HUES48 (cell line): ENCODE measurements around the gene DIDO1.

Experiments
- H3K27ac ChIP-seq: one replicate; pipeline ENCODE4 v1.7.0; 2013; ENCODE audit warnings: low read depth, low read length, inconsistent platforms
- H3K27me3 ChIP-seq: 2 replicates; pipeline ENCODE4 v1.6.1; 2013; ENCODE audit warnings: mild to moderate bottlenecking, low read length; ENCODE audit not compliant: control insufficient read depth, insufficient read depth
- H3K36me3 ChIP-seq: 2 replicates; pipeline ENCODE4 v1.6.1; 2013; ENCODE audit warnings: low read length; ENCODE audit not compliant: control insufficient read depth, insufficient read depth
- H3K4me1 ChIP-seq: 2 replicates; pipeline ENCODE4 v1.6.1; 2013; ENCODE audit warnings: mild to moderate bottlenecking, low read length; ENCODE audit not compliant: control insufficient read depth, insufficient read depth
- H3K4me3 ChIP-seq: 2 replicates; pipeline ENCODE4 v1.5.1; 2013; ENCODE audit warnings: mild to moderate bottlenecking, low read depth, low read length
- H3K9ac ChIP-seq: 2 replicates; pipeline ENCODE4 v1.6.1; 2013; ENCODE audit warnings: mild to moderate bottlenecking, low read depth, low read length, moderate library complexity
- H3K9me3 ChIP-seq: 2 replicates; pipeline ENCODE4 v1.6.1; 2013; ENCODE audit warnings: low read length; ENCODE audit not compliant: control insufficient read depth, insufficient read depth

Gene DIDO1

DNA sequence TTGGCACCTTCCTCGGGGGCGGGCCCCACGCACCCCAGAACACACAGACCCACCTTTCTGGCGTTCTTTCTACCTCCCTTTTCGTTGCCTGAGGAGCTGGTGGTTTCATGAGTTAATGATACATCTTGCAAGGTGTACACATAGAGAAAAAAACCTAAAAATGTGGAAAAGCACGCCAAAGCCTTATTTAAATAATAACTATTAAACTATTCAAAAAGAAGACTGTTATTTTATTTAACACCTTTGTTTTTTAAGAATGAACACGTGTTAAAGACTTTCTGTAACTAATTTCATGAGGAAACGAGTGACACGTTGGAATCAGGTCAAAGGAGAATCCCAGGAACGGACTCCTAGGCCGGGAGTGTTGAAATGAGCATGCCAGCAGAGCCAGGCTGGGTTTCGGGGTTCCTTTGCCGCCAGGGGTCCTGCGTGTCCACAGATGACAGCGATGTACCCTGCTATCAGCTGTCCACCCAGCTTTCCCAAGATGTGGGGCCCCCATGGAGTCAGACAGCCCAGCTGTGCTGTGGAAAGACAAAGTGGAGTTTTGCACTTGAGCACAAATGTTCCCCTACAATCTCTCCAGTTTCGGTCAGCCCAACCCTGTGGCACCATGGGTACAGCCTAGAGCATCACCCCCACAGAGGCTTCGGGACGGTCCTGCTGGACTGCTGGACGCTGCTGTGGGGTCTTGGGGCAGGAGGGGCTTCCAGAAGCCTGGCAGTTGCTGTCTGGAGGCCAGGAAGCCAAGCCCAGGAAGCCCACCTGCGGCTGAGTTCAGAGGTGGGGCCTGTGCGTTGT lies 42.3 kb upstream of the DIDO1 start:
- H3K9ac ChIP-seq, result no peak overlapping the region
- peaks cover 14% of the 10 kb centered on the region for H3K27me3 ChIP-seq

GRCh38 chr20:62967628-62968351 lies 41.5 kb upstream of the DIDO1 start:
- 0 out of 2 replicates have a peak, but pooled peaks cover 9% of the 10 kb centered on the region for H3K36me3 ChIP-seq
- no peak overlapping the region for H3K4me3 ChIP-seq
- no peak overlapping the region for H3K27ac ChIP-seq
- no peaks in the 10 kb centered on the region for H3K4me1 ChIP-seq
- H3K27me3 ChIP-seq, result peaks cover 6% of the 10 kb centered on the region
- H3K9me3 ChIP-seq, result no peaks in the 10 kb centered on the region
- no peak overlapping the region for H3K9ac ChIP-seq

More for the DNA sequence above, 42.3 kb upstream of the DIDO1 start:
- 0 out of 2 replicates have a peak, but pooled peaks cover 8% of the 10 kb centered on the region for H3K4me1 ChIP-seq
- H3K4me3 ChIP-seq, result no peak overlapping the region
- H3K36me3 ChIP-seq, result 0 out of 2 replicates have a peak, but pooled peaks cover under 1% of the 10 kb centered on the region
- no peak overlapping the region for H3K27ac ChIP-seq
- H3K9me3 ChIP-seq, result no peaks in the 10 kb centered on the region

- H3K36me3 ChIP-seq, result peaks cover 15% of the 10 kb centered on the region; the same call in 1 of the 2 replicates
- H3K27me3 ChIP-seq, result peaks cover 1% of the 10 kb centered on the region; the same call in 1 of the 2 replicates
- H3K27ac ChIP-seq, result no peak overlapping the region
- no peak overlapping the region for H3K9ac ChIP-seq
- H3K4me3 ChIP-seq, result no peak overlapping the region
- no peaks in the 10 kb centered on the region for H3K4me1 ChIP-seq
- H3K9me3 ChIP-seq, result no peaks in the 10 kb centered on the region
Measured at GRCh38 chr20:62967149-62967501, 40.8 kb upstream of the DIDO1 start.

- Histone ChIP-seq H3K9ac (no peak overlapping the region), H3K36me3 (peaks cover 18% of the 10 kb centered on the region; the same call in 1 of the 2 replicates), H3K4me1 (no peaks in the 10 kb centered on the region), H3K9me3 (no peaks in the 10 kb centered on the region), H3K4me3 (no peak overlapping the region), H3K27me3 (no peaks in the 10 kb centered on the region), H3K27ac (no peak overlapping the region)
Measured at GRCh38 chr20:62966212-62967148, 40.2 kb upstream of the DIDO1 start.

GRCh38 chr20:62965363-62965771 lies 39.1 kb upstream of the DIDO1 start:
- Histone ChIP-seq H3K4me3 (no peak overlapping the region), H3K27ac (no peak overlapping the region), H3K9ac (no peak overlapping the region), H3K4me1 (no peaks in the 10 kb centered on the region), H3K36me3 (peaks cover 18% of the 10 kb centered on the region; the same call in 1 of the 2 replicates), H3K27me3 (no peaks in the 10 kb centered on the region), H3K9me3 (no peaks in the 10 kb centered on the region)

DNA sequence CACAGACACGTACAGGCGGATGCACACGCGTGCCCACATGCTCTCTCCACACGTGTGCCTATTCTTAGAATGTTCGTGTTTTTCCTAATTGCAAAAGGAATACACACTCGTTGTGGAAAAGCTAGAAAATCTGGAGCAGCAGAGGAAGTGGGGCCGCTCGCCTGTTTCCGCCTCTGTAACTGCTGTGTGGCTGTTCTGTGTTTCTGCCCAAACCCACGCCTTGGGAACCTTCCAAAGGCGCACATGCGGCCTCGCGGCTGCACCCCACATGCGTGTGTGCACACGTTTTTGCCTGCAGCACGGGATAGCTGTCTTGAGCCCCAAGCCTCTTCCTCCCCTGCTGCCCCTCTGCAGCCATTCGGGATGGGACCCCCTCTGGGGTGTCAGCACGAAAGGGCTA lies 38.4 kb upstream of the DIDO1 start:
- H3K4me3 ChIP-seq, result no peak overlapping the region
- peaks cover 18% of the 10 kb centered on the region; the same call in 1 of the 2 replicates for H3K36me3 ChIP-seq
- H3K9me3 ChIP-seq, result no peaks in the 10 kb centered on the region
- no peaks in the 10 kb centered on the region for H3K4me1 ChIP-seq
- no peak overlapping the region for H3K9ac ChIP-seq
- no peaks in the 10 kb centered on the region for H3K27me3 ChIP-seq
- H3K27ac ChIP-seq, result no peak overlapping the region

DNA sequence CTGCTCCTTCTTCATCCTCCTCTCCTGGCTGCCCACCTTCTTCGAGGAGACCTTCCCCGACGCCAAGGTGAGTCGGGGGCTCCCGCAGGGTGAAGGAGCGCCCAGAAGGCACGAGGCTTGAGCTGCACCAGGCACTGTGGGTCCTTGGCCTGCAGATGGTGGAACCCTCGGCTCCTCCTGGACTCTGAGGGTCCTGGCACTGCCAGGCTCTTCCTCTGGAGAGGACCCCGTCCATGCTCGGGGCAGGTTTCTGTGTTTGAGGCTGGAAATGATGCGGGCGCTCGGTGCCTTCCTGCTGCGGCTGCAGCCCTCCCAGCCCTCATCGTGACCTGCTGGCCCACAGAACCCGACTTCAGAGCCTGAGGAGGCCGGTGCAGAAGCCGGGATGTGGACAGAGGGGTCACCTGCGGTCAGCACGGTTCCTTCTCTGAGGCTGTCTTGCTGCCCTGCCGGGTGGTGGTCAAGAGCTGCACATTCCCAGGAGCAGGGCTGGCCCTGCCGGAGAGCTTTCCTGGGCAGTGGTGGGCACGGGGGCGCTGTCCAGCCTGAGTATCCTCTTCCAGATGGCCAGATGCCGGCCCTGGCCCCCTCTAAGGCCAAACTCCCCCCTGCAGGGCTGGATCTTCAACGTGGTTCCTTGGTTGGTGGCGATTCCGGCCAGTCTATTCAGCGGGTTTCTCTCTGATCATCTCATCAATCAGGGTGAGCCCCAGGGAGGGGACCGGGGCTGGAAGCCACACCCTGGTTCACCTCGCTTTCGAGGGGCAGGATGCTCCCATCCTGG lies 37.5 kb upstream of the DIDO1 start:
- Histone ChIP-seq H3K4me3 (no peak overlapping the region), H3K27me3 (no peaks in the 10 kb centered on the region), H3K4me1 (no peaks in the 10 kb centered on the region), H3K9me3 (no peaks in the 10 kb centered on the region), H3K27ac (no peak overlapping the region), H3K36me3 (peaks cover 18% of the 10 kb centered on the region; the same call in 1 of the 2 replicates), H3K9ac (no peak overlapping the region)

- H3K36me3 ChIP-seq, result peaks cover 19% of the 10 kb centered on the region; the same call in 1 of the 2 replicates
- no peak overlapping the region for H3K27ac ChIP-seq
- no peak overlapping the region for H3K9ac ChIP-seq
- H3K27me3 ChIP-seq, result no peaks in the 10 kb centered on the region
- H3K4me1 ChIP-seq, result no peaks in the 10 kb centered on the region
- H3K4me3 ChIP-seq, result no peak overlapping the region
- H3K9me3 ChIP-seq, result no peaks in the 10 kb centered on the region
Measured at GRCh38 chr20:62962891-62963613, 36.7 kb upstream of the DIDO1 start.

GRCh38 chr20:62962221-62962879 lies 36.0 kb upstream of the DIDO1 start:
- H3K4me3 ChIP-seq, result no peak overlapping the region
- H3K9me3 ChIP-seq, result no peaks in the 10 kb centered on the region
- H3K27me3 ChIP-seq, result no peaks in the 10 kb centered on the region
- H3K27ac ChIP-seq, result no peak overlapping the region
- no peaks in the 10 kb centered on the region for H3K4me1 ChIP-seq
- peaks cover 26% of the 10 kb centered on the region for H3K36me3 ChIP-seq
- no peak overlapping the region for H3K9ac ChIP-seq
